DMS 273 (cell line): ENCODE data around the gene PAQR3.

ENCODE experiments used
- DNase-seq: peaks from one replicate; lab custom pipeline; 2025; ENCODE audit not compliant: unreplicated experiment; lab: John Stamatoyannopoulos, UW

Gene PAQR3, protein sequence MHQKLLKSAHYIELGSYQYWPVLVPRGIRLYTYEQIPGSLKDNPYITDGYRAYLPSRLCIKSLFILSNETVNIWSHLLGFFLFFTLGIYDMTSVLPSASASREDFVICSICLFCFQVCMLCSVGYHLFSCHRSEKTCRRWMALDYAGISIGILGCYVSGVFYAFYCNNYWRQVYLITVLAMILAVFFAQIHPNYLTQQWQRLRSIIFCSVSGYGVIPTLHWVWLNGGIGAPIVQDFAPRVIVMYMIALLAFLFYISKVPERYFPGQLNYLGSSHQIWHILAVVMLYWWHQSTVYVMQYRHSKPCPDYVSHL

DNA sequence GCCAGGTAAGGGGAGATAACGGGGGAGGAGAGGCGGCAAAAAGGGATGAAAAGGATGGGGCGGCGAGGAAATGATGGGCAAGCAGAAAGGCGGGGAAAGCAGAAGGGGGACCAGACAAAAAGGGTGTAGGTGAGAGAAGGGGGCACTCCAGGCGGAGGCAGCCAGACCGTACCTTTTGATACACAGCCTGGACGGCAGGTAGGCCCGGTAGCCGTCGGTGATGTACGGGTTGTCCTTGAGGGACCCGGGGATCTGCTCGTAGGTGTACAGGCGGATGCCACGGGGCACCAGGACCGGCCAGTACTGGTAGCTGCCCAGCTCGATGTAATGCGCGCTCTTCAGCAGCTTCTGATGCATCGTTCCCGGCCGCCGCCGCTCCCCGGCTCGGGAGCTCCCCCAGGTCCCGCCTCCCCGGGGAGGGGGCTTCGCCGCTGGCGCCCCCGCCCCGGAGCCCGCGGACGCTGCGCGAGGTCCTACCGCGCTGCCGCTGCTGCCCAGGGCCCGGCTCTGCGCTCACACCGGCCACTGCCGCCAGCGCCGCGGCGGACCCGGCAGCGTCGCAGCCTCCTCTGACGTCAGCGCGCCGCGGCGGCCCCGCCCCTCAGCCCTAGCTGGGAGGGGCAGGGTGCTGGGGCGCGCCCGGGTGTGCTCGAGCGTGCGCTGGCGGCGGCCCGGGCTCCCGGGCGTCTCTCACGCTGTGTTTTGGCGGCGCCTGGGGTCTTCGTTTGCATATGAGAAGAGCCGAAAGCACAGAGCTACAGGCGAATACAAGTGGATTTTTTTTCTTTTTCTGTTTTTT is at the start of gene PAQR3:
Gene PAQR3 (minus strand): TSS at position 571 of the 799 bp plus-strand sequence. CDS start 214 bp downstream, at position 357.
- peak; percentile 93 for DNase-seq

DNA sequence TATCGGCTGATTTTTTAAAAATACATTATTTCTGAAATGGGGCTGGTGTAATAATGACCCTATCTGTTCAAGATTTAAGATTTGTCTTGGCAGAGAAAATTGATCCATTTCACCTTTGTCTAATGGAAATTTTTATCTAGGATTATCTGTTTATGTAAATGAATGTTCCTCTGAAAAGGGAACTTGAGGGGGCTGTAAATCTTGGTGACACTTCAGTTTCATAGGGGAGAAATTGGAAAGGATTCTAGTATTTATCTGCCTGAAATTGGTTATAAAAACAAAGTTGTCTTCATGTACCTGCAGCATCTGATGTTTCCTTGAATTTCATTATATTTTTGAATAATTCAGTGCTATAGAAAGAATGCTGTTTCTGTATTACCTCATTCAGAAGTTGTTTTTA is 48.4 kb upstream of the PAQR3 start:
- no peak for DNase-seq

DNA sequence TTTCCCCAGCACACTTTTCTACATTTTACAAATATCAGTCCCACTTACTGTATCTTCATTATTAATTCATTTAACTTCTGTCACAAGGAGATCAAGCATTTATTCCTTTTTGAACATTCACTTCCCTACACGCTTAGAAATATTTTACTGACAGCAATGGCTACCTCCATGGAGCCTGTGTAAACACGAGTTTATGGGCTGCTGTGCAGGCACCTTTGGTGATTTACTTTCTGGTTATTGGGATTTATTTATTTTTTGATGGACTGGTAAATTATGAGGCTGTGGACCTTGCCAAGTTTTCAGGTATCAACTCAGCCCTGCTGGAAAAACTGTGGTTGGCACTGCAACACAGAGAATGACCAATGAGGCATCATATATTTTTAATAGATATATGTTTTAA is 45.4 kb upstream of the PAQR3 start:
- no peak for DNase-seq

DNA sequence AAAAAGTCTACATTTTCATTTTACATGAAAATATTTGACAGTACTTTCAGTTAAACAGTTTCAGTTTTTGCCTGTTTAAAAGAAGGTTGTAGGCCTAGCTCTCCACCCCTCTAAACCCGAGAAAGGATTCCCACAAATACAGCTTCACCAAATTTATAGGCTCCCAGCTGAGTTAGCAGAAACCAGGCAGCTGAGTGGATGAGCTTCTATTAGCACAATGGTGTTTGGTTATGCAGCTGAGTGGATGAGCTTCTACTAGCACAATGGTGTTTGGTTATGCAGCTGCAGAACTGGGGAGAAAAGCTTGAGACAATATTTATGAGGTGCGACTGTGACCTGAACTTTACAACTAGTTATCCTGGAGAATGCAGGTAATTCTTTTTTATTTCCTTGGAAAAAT is 36.6 kb upstream of the PAQR3 start:
- no peak for DNase-seq

DNA sequence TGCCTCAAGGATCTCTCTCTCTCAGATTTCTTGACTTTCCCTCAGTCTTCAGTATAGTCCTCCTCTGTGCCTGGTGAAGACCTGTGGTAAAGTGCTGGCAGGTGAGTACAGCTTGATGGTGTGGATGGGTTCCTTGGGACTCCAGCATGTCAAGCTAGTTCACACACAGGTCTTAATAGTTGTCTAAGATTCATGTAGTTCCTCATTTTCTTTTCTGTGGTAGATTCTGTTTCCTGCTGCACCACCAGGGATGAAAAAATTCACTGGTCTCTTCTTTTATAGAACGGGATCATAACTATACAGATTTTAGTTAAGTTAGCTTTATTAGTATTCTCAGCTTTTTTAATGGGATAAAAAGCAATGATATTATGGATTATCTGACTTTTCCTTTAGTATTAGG is 32.5 kb upstream of the PAQR3 start:
- no peak for DNase-seq

DNA sequence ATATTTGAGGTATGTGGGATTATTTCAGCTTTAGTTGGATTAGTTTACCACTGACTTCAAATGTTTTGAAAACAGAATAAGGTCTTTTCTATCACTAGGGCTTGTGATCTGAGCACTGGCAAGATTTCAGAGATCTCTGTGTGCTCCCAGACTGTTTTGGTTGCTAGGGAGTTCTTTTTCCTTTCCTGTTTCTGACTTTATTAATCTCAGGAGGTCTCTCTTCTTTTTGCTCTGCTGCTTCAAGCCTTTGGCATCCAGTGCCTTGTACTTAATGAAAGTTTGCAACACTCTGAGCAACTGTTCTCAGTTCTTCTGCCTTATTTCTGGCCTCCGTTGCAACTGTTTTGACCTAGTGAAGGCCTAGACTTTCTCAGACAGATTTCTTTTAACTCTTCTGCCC is 32.1 kb upstream of the PAQR3 start:
- no peak for DNase-seq

DNA sequence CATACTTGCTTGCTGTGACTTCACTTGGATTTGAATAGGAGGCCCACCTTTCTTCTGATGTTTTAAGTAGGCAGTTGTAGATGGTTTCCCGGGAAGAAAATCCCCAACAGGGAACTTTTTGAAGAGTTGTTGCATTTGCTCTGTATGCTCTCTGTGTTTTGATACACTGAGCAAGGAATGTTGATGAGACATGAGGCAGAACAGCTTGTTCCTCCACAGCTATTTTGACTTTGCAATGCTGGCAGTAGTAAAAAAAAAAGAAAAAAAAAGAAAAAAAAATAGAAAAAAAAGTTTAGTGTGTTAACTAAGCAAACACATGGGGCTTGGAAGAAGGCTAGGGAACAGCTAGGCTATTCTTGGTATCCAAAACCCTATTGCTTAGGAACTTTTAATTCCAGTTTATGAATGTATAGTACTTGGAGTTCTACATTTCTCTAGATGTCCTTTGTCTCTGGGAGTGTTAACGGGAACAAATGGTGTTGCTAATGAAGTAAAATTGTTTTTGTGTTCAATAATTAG is 23.4 kb upstream of the PAQR3 start:
- no peak for DNase-seq

DNA sequence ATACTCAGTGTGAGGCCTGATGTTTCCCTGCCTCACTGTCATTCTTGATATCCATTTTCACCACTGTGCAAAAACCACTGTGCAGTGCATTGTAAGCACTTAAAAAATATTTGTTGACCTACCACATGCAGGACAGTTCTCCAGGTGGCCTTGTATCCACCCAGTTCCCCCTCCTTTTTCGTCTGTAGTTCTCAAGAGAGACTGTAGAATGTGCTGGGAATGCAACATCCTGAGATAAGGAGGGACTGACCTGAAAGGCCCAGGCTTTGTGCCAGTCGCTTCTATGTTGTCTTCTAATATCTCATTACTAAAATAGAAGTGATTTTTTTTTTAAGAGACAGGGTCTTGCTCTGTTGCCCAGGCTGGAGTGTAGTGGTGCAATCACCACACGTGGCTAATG is 21.7 kb upstream of the PAQR3 start:
- DNase-seq, result no peak

DNA sequence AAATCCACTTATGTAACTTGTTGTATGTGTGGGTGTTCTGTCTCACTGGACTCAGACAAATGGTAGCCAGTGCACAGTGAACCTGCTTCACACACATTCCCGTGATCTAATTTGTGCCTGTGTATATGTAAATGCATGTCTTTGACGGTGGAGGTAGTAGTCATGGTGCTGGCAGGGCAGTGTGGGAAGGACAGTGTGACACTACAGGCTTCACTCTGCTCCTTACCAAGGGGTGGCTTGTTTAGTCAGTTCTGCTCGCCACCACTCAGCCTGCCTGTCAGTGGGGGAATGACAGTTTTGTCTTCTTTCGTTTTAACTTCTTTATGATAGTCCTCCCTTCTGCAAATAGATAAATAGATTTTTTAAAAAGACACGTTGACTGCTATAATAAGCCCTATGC is 17.7 kb upstream of the PAQR3 start:
- DNase-seq, result no peak

DNA sequence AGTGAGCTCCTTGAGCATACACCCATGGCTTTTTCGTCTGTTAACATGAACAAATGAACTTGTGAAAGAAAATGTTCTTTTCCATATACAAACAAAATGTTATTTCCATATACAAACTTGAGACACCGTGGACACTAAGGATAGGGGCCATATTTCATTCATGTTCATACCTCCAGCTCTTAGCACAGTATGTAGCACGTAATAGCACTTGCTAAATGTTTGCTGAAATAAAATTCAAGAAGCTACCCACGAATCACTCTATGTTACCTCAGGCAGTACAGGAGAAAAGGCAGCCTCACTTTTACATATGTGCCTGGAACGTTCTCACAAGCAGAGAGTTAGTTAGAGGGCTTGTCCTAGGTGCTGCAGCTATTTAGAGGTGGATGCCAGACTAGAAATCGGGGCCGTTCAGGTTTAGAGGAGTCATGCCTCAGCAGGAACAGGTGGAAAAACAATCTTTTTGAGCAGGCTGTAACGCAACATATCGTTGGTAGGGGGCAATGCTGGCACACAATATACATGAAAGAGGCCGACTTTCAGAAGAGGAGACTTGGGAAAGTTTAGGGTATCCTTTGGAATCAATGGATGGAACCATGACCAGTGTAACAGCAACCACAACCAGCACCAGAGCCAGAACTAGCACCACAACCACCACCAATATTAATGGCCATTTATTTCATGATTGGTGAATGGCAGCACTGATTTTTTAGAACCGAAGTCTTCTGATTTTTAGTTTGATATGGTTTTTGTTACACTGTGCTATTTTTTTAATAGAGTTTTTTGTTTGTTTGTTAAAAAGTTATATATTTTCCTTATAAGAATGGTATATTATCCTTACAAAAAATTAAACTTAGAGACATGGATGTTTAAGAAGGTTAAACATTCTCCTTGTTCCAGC is 14.8 kb upstream of the PAQR3 start:
- DNase-seq, result peak; percentile 75

DNA sequence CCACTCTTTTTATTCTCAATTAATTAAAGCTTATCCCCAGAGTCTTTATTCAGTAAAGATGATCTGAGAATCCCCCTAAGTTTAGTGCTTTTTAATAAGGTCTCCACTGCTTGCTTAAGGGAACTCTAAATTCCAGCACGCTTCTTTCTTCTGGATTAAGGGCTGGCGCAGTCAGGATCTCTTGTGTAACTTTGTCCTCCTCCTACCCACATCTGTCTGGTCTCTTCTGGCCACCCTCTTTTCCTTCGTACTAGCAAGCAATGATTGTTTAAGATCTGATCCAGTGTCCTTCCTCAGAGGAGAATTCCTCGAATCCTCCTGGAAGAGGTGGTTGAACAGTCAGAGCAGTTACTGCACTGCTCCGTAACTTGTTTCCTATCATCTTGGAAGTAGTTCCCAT is 14.0 kb upstream of the PAQR3 start:
- no peak for DNase-seq

DNA sequence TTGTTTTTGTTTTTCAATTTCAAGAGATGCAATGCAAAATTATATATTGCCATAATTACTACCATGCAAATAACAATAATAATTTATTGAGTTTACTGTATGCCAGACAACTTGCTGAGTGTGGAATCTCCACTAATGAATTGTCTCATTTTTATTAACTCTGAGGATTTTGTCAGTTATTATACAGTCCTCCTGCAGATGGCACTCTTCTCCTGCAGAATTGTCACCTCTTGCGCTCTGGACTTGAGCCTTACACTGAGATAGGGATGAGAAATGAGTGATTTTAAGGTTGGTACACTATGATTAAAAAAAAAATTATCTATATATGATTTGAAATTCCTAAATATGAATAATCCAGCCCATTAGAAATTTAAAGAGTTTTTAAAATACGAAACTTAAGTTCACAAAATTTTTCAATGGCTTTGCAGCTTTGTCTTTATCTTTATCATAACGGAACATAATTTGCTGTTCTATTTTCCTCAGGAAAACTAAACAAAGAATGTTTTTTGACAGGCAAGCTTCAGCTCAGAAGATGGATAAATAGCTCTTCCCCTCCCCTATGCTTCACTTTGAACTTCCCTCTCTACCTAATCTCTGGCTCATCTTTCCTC is 12.7 kb upstream of the PAQR3 start:
- peak; percentile 66 for DNase-seq

DNA sequence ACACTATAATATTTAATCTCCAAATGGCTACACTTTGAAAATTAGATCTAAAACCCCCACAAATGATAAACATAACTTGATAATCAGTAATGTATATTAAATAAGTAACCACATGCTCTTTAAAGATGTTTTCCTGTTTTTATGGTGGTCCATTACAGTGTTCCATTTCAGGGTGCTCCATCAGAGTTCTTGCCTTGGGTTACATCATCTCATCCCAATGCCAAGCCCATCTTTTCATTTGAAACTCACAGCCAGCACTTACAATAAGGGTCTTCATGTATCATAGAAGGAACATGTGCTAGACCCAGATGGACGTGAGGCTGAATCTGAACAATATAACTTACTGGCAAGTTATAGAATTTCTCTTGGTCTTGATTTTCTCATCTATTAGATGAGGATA is 10.5 kb upstream of the PAQR3 start:
- DNase-seq, result no peak

DNA sequence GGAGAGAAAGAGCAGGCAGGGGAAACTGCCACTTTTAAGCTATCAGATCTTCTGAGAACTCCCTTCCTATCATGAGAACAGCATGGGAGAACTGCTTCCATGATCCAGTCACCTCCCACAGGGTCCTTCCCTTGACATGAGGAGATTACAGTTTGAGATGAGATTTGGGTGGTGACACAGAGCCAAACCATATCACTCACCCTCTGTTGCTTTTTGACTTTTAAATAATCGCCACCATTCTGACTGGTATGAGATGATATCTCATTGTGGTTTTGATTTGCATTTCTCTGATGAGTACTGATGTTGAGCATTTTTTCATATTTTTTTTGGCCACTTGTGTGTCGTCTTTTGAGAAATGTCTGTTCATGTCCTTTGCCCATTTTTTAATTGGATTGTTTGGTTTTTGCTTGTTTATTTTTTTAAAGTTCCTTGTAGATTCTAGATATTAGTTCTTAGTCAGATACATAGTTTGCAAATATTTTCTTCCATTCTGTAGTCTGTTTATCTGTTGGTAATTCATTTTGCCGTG is 6.5 kb upstream of the PAQR3 start:
- no peak for DNase-seq

DNA sequence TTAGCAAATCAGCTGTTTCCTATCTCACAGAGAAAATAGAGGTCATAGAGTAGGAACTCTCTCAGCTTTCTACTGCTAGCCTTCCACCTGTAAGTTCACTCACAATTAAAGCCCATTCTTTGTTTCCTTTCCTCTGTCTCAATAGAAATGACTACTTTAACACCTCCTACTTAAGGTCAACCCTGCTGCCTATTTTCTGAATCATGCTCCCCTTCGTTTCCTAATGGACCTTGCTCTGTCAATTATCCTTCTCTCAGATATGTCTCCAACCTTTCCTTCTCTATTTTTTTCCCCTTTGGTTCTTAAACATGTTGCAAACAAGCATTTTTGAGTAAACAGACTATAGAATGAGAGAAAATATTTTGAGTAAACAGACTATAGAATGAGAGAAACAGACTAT is 5.1 kb upstream of the PAQR3 start:
- no peak for DNase-seq

DNA sequence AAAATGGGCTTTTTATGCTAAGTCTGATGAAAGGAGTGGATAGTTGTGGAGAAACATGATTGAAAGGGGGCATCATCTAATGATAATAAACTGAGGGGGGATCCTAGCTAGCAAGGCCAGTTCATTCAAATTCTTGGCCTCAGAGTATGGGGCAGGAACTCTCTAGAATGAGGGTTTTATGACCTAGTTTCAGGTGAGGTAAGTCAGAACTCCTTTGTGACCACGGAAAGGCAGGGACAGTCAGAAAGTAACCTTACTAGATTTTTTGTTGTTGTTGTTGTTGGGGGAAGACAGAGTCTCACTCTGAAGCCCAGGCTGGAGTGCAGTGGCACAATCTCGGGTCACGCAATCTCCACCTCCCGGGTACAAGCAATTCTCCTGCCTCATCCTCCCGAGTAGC is 1.5 kb upstream of the PAQR3 start:
- no peak for DNase-seq

DNA sequence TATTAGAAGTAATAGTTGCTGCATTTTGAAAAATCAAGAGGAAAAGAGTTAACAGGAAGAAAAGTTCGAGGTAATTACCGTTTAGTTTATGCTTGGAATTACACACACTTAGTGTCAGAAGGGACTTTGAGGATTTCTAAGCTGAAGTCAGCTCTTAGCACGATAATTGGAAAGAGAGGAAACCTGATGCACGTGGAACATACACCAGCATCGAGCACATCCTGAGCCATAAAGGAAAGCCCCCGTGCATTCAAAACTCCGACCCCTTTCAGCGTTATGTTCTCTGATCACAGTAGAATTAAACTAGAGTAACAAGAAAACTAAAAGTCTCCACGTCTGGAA is 400 bp upstream of the PAQR3 start:
- DNase-seq, result peak; percentile 63

DNA sequence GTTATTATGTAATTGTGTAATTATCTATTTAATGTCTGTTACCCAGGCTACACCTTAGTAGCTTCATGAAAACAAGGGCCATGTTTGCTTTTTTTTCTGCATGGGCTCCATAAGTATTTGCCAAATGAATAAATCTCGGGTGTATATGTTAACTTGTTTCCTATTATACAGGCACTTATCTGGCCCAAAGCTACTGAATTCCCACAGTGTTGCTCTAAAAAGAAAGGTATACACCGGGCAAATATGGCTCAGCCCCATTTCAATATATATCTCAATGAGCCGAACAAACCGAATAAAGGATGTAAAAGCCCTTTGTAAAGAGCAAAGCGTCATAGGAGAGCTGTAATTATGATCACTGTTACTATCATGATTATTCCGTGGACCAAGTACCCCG is 767 bp downstream of the PAQR3 start:
- peak; percentile 11 for DNase-seq

DNA sequence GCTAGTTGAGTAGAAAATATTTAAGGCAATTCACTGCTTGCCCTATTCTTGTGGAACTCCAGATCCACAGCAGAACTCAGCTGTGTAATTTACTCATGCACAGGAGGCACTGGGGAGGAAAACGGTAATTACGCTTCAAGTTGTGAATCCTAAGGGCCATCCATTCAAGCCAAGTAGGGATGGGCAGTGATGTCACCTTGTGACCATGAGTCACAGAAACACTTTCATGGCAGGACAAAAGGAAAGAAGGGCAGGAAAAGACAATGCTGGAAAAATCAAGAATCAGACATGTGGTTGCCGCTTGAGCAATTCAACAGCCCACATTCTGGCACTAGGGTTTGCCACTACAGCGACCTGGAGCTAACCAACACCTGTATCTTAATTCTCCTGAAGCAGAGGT is 1.4 kb downstream of the PAQR3 start:
- DNase-seq, result no peak

DNA sequence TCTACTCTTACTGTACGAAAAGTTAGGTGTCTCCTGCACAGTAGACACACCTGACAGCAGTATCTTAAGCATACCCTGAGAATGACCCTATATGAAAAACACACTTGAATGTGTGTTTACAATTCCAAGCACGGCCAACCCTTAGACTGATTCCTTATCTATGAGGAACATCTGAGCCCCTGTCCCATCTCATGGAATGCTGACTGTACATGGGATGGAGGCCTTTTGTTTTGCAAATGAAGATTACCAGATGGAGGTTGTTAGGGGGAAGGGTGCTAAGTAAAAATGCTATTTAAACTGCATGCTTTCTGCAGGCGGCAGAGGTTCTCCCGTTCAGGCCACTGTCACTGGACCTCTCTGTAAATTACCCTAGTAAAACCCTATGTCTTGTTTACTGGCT is 2.2 kb downstream of the PAQR3 start:
- peak; percentile 3 for DNase-seq
